ENCODE data around the gene SERTAD3.

DNA sequence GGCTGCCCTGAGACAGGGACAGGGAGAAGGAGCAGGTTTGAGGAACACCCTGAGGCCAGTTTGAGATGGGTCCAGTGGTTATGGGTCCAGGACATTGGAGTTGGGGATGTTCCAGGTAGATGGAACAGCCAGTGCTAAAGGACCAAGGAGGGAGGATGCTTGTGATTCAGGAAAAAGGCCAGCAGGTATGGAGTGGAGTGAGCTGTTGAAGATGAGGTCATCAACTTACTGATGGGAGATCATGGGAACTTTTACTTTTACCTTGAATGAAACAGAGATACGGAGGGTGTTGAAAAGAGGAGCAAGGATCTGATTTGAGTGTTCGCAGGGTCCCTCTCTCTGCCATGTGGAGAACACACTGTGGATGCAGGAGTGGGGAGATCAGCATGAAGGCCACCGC, 48.1 kb upstream of the SERTAD3 start:
- TF ChIP-seq CTCF (IDR thresholded peaks at IDR 0.05): no peak
- TF ChIP-seq POLR2A (IDR thresholded peaks at IDR 0.05): no peak
